H7 (cell line): Measurements from ENCODE around the gene LRRC37B. TPM values are rescaled to one million over a fixed set of nuclear protein-coding genes. Genes with fewer than 3 reads are reported as not detected.
"Not testable (repeated sequence)": the region's sequence is repeated elsewhere in the genome, so short reads cannot be mapped to it uniquely, and the experiment has no call there.

Experiments used
- DNase-seq: peaks from one replicate; pipeline ENCODE4 v3.0.0; 2012
- H3K27me3 ChIP-seq: 2 replicates; pipeline ENCODE4 v1.6.0; 2011; ENCODE audit warnings: mild to moderate bottlenecking, low read length; ENCODE audit not compliant: control insufficient read depth, insufficient read depth
- H3K36me3 ChIP-seq: replicated peaks from 2 replicates; pipeline ENCODE4 v1.5.1; 2011; ENCODE audit warnings: low read length; ENCODE audit not compliant: control insufficient read depth, insufficient read depth
- H3K4me3 ChIP-seq: 2 replicates; pipeline ENCODE4 v1.5.1; 2011; ENCODE audit warnings: low read depth, mild to moderate bottlenecking, control low read depth, low read length, moderate library complexity; ENCODE audit not compliant: insufficient read depth
- total RNA-seq: library from RNA; depleted of rRNA; stranded (reverse); fragments of >200 nt; shearing (Covaris generic); gene quantifications from 2 replicates; pipeline ENCODE4 v1.2.3, GENCODE V29; 2014

The LRRC37B gene
- total RNA-seq, 1 experiment from 2014 or later = 10.8 TPM

DNA sequence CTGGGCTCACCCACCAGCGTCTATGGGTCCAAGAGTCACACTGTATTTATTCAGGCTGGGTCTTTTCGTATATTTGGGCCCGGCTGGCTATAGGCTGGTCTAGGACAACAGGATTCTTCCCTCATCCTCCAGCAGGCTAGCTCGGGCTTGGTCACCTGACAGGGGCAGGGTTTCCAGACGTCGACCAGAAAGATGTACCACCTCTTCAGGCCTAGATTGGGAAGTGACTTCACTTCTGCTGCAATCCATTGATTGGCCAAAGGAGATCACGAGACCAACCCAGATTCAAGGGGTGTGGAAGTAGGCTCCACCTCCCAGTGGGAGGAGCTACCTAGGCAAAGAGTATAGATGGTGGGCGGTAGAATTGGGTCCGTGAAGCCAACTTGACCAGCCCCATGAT is 53.5 kb downstream of the LRRC37B start:
- H3K4me3 ChIP-seq, H3K27me3 ChIP-seq, DNase-seq, H3K36me3 ChIP-seq: not testable (repeated sequence)

GRCh38 chr17:32061840-32062239 is 54.7 kb downstream of the LRRC37B start:
- DNase-seq = peak; percentile 35

GRCh38 chr17:32064091-32064490 is 56.9 kb downstream of the LRRC37B start:
- not testable (repeated sequence) for H3K27me3 ChIP-seq, H3K36me3 ChIP-seq, H3K4me3 ChIP-seq
- peak; percentile 4 for DNase-seq

More at GRCh38 chr17:32061840-32062239, 54.7 kb downstream of the LRRC37B start:
- not testable (repeated sequence) for H3K36me3 ChIP-seq, H3K27me3 ChIP-seq, H3K4me3 ChIP-seq

DNA sequence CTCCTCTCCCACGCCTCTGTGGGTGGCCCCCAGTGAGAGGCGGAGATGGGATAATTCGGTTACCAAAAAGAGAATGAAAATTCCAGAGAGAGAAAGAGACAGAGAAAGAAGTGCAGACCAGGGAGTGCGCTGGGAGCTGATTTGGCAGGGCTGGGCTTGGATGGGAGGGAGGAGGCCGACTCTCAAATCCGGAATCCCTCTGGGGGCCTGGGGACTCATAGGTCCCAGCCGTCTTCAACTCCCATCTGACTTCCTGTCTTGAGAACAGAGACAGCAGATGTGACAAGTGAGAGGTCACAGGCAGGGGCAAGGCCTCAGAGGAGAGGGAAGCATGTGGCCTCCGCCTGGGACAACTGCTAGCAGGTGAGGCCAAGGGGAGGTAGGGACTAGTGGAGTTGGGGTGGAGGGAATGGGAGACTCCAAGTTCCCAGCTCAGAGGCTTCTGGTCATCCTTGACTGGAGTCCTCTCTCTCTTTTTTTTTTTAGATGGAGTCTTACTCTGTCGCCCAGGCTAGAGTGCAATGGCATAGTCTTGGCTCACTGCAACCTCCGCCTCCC is 59.0 kb downstream of the LRRC37B start:
- H3K4me3 ChIP-seq, DNase-seq, H3K36me3 ChIP-seq, H3K27me3 ChIP-seq: not testable (repeated sequence)

DNA sequence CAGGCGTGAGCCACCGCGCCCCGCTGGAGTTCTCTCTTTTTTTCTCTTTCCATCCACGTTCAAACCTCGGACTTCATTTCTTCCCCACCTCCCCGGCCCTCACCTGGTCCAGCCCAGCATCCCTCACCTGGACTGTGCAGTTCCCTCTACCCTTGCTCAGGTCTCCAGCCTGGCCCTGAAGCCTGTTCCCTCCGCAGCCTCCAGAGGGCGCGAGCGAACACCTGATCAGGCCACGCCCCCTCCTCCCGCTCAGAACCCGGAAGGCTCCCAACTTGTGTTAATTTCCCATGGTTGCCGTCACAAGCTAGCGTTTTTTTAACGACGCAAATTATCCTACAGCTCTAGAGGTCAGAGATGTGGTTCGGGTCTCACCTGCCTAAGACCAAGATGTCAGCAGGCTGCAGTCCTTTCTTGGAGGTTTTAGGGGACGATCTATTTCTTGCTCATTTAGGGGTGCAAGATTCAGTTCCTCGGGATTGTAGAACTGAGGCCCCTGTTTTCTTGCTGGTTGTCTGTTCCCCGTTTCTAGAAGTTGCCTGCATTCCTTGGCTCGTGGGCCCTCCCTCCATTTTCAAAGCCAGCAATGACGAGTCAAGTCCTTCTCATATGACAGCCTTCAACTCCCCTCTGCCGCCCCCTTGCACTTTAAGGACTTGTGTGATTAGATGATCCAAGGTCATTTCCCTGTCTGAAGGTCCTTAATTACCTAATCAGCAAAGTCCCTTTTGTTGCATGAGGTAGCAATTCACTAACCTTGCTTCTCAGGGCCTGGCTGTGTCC is 59.9 kb downstream of the LRRC37B start:
- not testable (repeated sequence) for DNase-seq, H3K27me3 ChIP-seq, H3K36me3 ChIP-seq, H3K4me3 ChIP-seq

DNA sequence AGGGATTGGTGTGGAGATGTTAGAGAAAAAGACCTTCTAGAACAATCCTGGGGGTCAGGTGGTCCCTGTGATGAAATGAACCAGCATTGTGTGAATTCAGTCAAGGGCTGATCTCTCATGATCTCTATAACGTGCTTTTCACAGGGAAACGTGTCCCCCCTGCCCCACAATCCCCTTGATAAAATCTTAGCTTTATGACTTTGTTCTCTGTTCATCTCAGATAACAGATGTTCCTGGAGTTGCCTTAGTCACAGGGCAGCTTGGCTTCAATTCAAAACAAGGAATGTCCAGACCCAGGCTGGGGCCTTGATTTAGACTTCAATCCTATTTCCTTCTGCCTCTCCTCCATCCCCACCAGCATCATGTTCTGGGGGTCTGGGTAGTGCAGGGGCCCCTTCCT is 61.9 kb downstream of the LRRC37B start:
- not testable (repeated sequence) for H3K27me3 ChIP-seq, H3K4me3 ChIP-seq, H3K36me3 ChIP-seq, DNase-seq

- not testable (repeated sequence) for DNase-seq, H3K4me3 ChIP-seq, H3K36me3 ChIP-seq, H3K27me3 ChIP-seq
Measured at GRCh38 chr17:32071961-32072360, 64.8 kb downstream of the LRRC37B start.

- not testable (repeated sequence) for DNase-seq, H3K27me3 ChIP-seq, H3K4me3 ChIP-seq, H3K36me3 ChIP-seq
Measured at GRCh38 chr17:32073131-32073530, 65.9 kb downstream of the LRRC37B start.

- H3K4me3 ChIP-seq, H3K27me3 ChIP-seq, H3K36me3 ChIP-seq: not testable (repeated sequence)
- peak; percentile 73 for DNase-seq
Measured at GRCh38 chr17:32079753-32080152, 72.6 kb downstream of the LRRC37B start.

GRCh38 chr17:32083550-32083979 is 76.4 kb downstream of the LRRC37B start:
- DNase-seq = peak; percentile 52
- H3K27me3 ChIP-seq, H3K36me3 ChIP-seq: not testable (repeated sequence)
- peak overlapping the region; percentile 52 for H3K4me3 ChIP-seq

- H3K27me3 ChIP-seq, H3K36me3 ChIP-seq: not testable (repeated sequence)
- H3K4me3 ChIP-seq = peak overlapping the region; percentile 52
- peak; percentile 43 for DNase-seq
Measured at GRCh38 chr17:32084003-32084941, 77.1 kb downstream of the LRRC37B start.

GRCh38 chr17:32084942-32085829 is 78.0 kb downstream of the LRRC37B start:
- not testable (repeated sequence) for H3K27me3 ChIP-seq, H3K36me3 ChIP-seq, DNase-seq
- peak overlapping the region; percentile 17; the same call in 1 of the 2 replicates for H3K4me3 ChIP-seq

GRCh38 chr17:32086833-32087232 is 79.7 kb downstream of the LRRC37B start:
- not testable (repeated sequence) for H3K36me3 ChIP-seq, DNase-seq

DNA sequence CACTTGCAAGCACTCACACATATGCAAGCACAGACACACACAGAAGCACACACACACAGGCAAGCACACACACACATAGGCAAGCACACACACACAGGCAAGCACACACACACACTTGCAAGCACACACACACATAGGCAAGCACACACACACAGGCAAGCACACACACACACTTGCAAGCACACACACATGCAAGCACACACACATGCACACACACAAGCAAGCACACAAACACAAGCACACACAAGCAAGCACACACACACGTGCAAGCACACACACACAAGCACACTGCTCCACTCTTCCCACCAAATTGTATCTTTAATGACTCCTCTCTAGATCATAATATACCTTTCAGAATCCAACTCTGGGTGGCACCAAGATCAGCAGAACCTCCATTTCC is 84.9 kb downstream of the LRRC37B start:
- not testable (repeated sequence) for H3K27me3 ChIP-seq, H3K4me3 ChIP-seq, H3K36me3 ChIP-seq, DNase-seq

More at GRCh38 chr17:32086833-32087232, 79.7 kb downstream of the LRRC37B start:
- H3K4me3 ChIP-seq, H3K27me3 ChIP-seq: not testable (repeated sequence)
